Measurements from ENCODE around the gene HAPLN2.

Gene HAPLN2

GRCh38 chr1:156593661-156593989 is 25.6 kb upstream of the HAPLN2 start:
- no peak overlapping the region for H2AFZ ChIP-seq (ENCODE audit: low read length)
- peaks cover 5% of the 10 kb centered on the region for H3K79me1 ChIP-seq (ENCODE audit: low read depth, low read length)
- H3K36me3 ChIP-seq (replicated peaks in 1 of 2; ENCODE audit: control insufficient read depth in 2 of 2, insufficient read depth in 2 of 2, low read length in 2 of 2): peaks cover 41 to 63% of the 10 kb centered on the region in 2 donors
- H2BK120ac ChIP-seq (ENCODE audit: low read depth, low read length): no peak overlapping the region
- no peak overlapping the region for H3K4me2 ChIP-seq (ENCODE audit: insufficient read depth, low read length, poor library complexity, severe bottlenecking)
- no peaks in the 10 kb centered on the region for H3K27me3 ChIP-seq (ENCODE audit: control insufficient read depth in 3 of 3, insufficient read depth in 3 of 3, low read depth in 1 of 3, low read length in 3 of 3)
- H3K23ac ChIP-seq (ENCODE audit: low read depth, low read length, poor library complexity): no peak overlapping the region
- peaks cover 5 to 12% of the 10 kb centered on the region in 2 donors for H3K4me1 ChIP-seq (ENCODE audit: control insufficient read depth in 2 of 2, insufficient read depth in 1 of 2, low read depth in 1 of 2, low read length in 2 of 2)
- peak overlapping the region; percentile 20 for H2BK5ac ChIP-seq (ENCODE audit: low read length)
- H3K9me3 ChIP-seq (replicated peaks in 1 of 2; ENCODE audit: control insufficient read depth in 2 of 2, insufficient read depth in 1 of 2, low read depth in 1 of 2, low read length in 2 of 2): no peaks in the 10 kb centered on the region
- H3K4me3 ChIP-seq (ENCODE audit: low read length in 2 of 2): no peak overlapping the region
- no peak overlapping the region for H3K9ac ChIP-seq (ENCODE audit: low read depth, low read length, poor library complexity)
- no peak overlapping the region for H3K18ac ChIP-seq (ENCODE audit: low read length)
- no peak overlapping the region for H3K27ac ChIP-seq (replicated peaks; ENCODE audit: low read length)
- H2BK15ac ChIP-seq (ENCODE audit: low read length): no peak overlapping the region
- H2AK5ac ChIP-seq (ENCODE audit: low read depth, low read length): no peak overlapping the region
- no peak for DNase-seq (ENCODE audit: low spot score)
- no CpG with 5 or more reads among the region's 8 CpGs for WGBS, 2 donors (ENCODE audit: extremely low coverage in 2 of 2, insufficient read length in 2 of 2, insufficient replicate concordance in 1 of 2)
- no peak overlapping the region for H4K91ac ChIP-seq (ENCODE audit: low read depth, low read length, poor library complexity)
- H3K14ac ChIP-seq (ENCODE audit: low read length): no peak overlapping the region
- no peak overlapping the region for H2BK12ac ChIP-seq (ENCODE audit: low read length)
- no peak overlapping the region for H4K8ac ChIP-seq (ENCODE audit: low read depth, low read length)
- no peak overlapping the region for H3K4ac ChIP-seq (ENCODE audit: low read length)

- H4K8ac ChIP-seq (ENCODE audit: low read depth, low read length): no peak overlapping the region
- peaks cover 5% of the 10 kb centered on the region for H3K79me1 ChIP-seq (ENCODE audit: low read depth, low read length)
- H3K9me3 ChIP-seq (replicated peaks in 1 of 2; ENCODE audit: control insufficient read depth in 2 of 2, insufficient read depth in 1 of 2, low read depth in 1 of 2, low read length in 2 of 2): no peaks in the 10 kb centered on the region
- no peak overlapping the region for H2BK15ac ChIP-seq (ENCODE audit: low read length)
- H3K23ac ChIP-seq (ENCODE audit: low read depth, low read length, poor library complexity): no peak overlapping the region
- WGBS, 2 donors (ENCODE audit: extremely low coverage in 2 of 2, insufficient read length in 2 of 2, insufficient replicate concordance in 1 of 2): no CpG with 5 or more reads among the region's 3 CpGs
- no peak overlapping the region for H2BK120ac ChIP-seq (ENCODE audit: low read depth, low read length)
- no peak overlapping the region for H2BK5ac ChIP-seq (ENCODE audit: low read length)
- H3K9ac ChIP-seq (ENCODE audit: low read depth, low read length, poor library complexity): no peak overlapping the region
- no peak overlapping the region for H2BK12ac ChIP-seq (ENCODE audit: low read length)
- H2AK5ac ChIP-seq (ENCODE audit: low read depth, low read length): no peak overlapping the region
- no peak overlapping the region for H4K91ac ChIP-seq (ENCODE audit: low read depth, low read length, poor library complexity)
- no peak for DNase-seq (ENCODE audit: low spot score)
- H3K4ac ChIP-seq (ENCODE audit: low read length): no peak overlapping the region
- H3K18ac ChIP-seq (ENCODE audit: low read length): no peak overlapping the region
- H2AFZ ChIP-seq (ENCODE audit: low read length): no peak overlapping the region
- no peaks in the 10 kb centered on the region for H3K27me3 ChIP-seq (ENCODE audit: control insufficient read depth in 3 of 3, insufficient read depth in 3 of 3, low read depth in 1 of 3, low read length in 3 of 3)
- H3K27ac ChIP-seq (replicated peaks; ENCODE audit: low read length): no peak overlapping the region
- H3K36me3 ChIP-seq (replicated peaks in 1 of 2; ENCODE audit: control insufficient read depth in 2 of 2, insufficient read depth in 2 of 2, low read length in 2 of 2): peaks cover 41 to 68% of the 10 kb centered on the region in 2 donors
- no peak overlapping the region for H3K14ac ChIP-seq (ENCODE audit: low read length)
- H3K4me3 ChIP-seq (ENCODE audit: low read length in 2 of 2): no peak overlapping the region
- peaks cover 5 to 12% of the 10 kb centered on the region in 2 donors for H3K4me1 ChIP-seq (ENCODE audit: control insufficient read depth in 2 of 2, insufficient read depth in 1 of 2, low read depth in 1 of 2, low read length in 2 of 2)
- no peak overlapping the region for H3K4me2 ChIP-seq (ENCODE audit: insufficient read depth, low read length, poor library complexity, severe bottlenecking)
Measured at GRCh38 chr1:156594190-156594589, 25.0 kb upstream of the HAPLN2 start.

DNA sequence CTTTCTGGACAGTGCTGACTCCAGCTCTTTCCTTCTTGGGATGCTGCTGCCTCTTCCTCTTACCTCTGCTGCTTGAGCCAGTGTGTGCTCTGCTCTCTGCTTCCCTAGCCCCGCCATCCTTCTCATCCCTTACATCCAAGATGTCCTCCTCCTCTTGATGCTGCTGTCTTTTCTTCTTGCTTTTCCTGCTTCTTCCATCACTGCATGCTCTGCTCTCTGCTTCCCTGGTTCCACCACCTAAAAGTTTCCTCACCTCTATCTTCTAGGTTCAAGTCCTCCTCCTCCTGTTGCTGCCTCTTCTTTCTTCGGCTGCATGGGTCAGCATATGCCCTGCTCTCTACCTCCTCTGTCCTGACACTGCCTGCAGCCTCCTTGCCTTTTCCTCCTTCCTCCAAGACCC is 24.2 kb upstream of the HAPLN2 start:
- Histone ChIP-seq H3K4me3 (ENCODE audit: low read length in 2 of 2) (no peak overlapping the region), H3K23ac (ENCODE audit: low read depth, low read length, poor library complexity) (no peak overlapping the region), H3K4me2 (ENCODE audit: insufficient read depth, low read length, poor library complexity, severe bottlenecking) (no peak overlapping the region), H2BK15ac (ENCODE audit: low read length) (no peak overlapping the region), H3K14ac (ENCODE audit: low read length) (no peak overlapping the region), H2BK5ac (ENCODE audit: low read length) (no peak overlapping the region), H2BK12ac (ENCODE audit: low read length) (no peak overlapping the region), H2AFZ (ENCODE audit: low read length) (no peak overlapping the region), H3K4ac (ENCODE audit: low read length) (no peak overlapping the region), H3K9me3 (replicated peaks in 1 of 2; ENCODE audit: control insufficient read depth in 2 of 2, insufficient read depth in 1 of 2, low read depth in 1 of 2, low read length in 2 of 2) (no peaks in the 10 kb centered on the region), H3K27me3 (ENCODE audit: control insufficient read depth in 3 of 3, insufficient read depth in 3 of 3, low read depth in 1 of 3, low read length in 3 of 3) (no peaks in the 10 kb centered on the region), H3K4me1 (ENCODE audit: control insufficient read depth in 2 of 2, insufficient read depth in 1 of 2, low read depth in 1 of 2, low read length in 2 of 2) (peaks cover 5 to 14% of the 10 kb centered on the region in 2 donors), H4K8ac (ENCODE audit: low read depth, low read length) (no peak overlapping the region), H3K9ac (ENCODE audit: low read depth, low read length, poor library complexity) (peak overlapping the region; percentile 57), H4K91ac (ENCODE audit: low read depth, low read length, poor library complexity) (no peak overlapping the region), H3K27ac (replicated peaks; ENCODE audit: low read length) (no peak overlapping the region), H2AK5ac (ENCODE audit: low read depth, low read length) (no peak overlapping the region), H2BK120ac (ENCODE audit: low read depth, low read length) (no peak overlapping the region), H3K36me3 (replicated peaks in 1 of 2; ENCODE audit: control insufficient read depth in 2 of 2, insufficient read depth in 2 of 2, low read length in 2 of 2) (peaks cover 43 to 74% of the 10 kb centered on the region in 2 donors), H3K18ac (ENCODE audit: low read length) (no peak overlapping the region), H3K79me1 (ENCODE audit: low read depth, low read length) (peaks cover 5% of the 10 kb centered on the region)
- no peak for DNase-seq (ENCODE audit: low spot score)
- WGBS, 2 donors (ENCODE audit: extremely low coverage in 2 of 2, insufficient read length in 2 of 2, insufficient replicate concordance in 1 of 2): no CpG with 5 or more reads among the region's 2 CpGs

DNA sequence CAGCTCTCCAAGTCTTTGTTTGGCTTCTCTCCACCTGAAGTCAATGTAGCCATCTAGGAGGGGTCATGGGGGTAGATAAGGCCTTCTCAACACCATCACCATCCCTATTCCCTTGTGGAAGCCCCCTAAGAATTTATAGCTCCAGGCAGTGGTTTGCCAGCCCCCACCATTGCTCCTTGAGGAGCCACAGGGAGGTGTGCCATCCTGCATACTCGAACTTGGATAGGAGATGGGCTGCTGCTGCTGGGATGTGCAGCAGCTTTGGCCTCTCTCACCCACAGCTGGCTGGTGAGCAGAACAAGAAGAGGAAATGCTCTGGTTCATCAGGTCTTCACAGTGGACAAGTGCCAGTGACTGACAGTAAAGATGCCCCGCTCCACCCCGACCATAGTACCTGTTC is 22.8 kb upstream of the HAPLN2 start:
- H2AFZ ChIP-seq (ENCODE audit: low read length): no peak overlapping the region
- no peak overlapping the region for H3K23ac ChIP-seq (ENCODE audit: low read depth, low read length, poor library complexity)
- H3K9me3 ChIP-seq (replicated peaks in 1 of 2; ENCODE audit: control insufficient read depth in 2 of 2, insufficient read depth in 1 of 2, low read depth in 1 of 2, low read length in 2 of 2): no peaks in the 10 kb centered on the region
- H3K14ac ChIP-seq (ENCODE audit: low read length): no peak overlapping the region
- peaks cover 43 to 74% of the 10 kb centered on the region in 2 donors for H3K36me3 ChIP-seq (replicated peaks in 1 of 2; ENCODE audit: control insufficient read depth in 2 of 2, insufficient read depth in 2 of 2, low read length in 2 of 2)
- peaks cover 7 to 14% of the 10 kb centered on the region in 2 donors for H3K4me1 ChIP-seq (ENCODE audit: control insufficient read depth in 2 of 2, insufficient read depth in 1 of 2, low read depth in 1 of 2, low read length in 2 of 2)
- no peak overlapping the region for H3K4me3 ChIP-seq (ENCODE audit: low read length in 2 of 2)
- DNase-seq (ENCODE audit: low spot score): no peak
- H2BK5ac ChIP-seq (ENCODE audit: low read length): no peak overlapping the region
- H2BK120ac ChIP-seq (ENCODE audit: low read depth, low read length): no peak overlapping the region
- H3K27ac ChIP-seq (replicated peaks; ENCODE audit: low read length): no peak overlapping the region
- H2AK5ac ChIP-seq (ENCODE audit: low read depth, low read length): no peak overlapping the region
- no peak overlapping the region for H2BK15ac ChIP-seq (ENCODE audit: low read length)
- no peak overlapping the region for H3K4ac ChIP-seq (ENCODE audit: low read length)
- no peak overlapping the region for H3K4me2 ChIP-seq (ENCODE audit: insufficient read depth, low read length, poor library complexity, severe bottlenecking)
- no peaks in the 10 kb centered on the region for H3K27me3 ChIP-seq (ENCODE audit: control insufficient read depth in 3 of 3, insufficient read depth in 3 of 3, low read depth in 1 of 3, low read length in 3 of 3)
- WGBS, 2 donors (ENCODE audit: extremely low coverage in 2 of 2, insufficient read length in 2 of 2, insufficient replicate concordance in 1 of 2): no CpG with 5 or more reads among the region's 3 CpGs
- no peak overlapping the region for H3K18ac ChIP-seq (ENCODE audit: low read length)
- no peak overlapping the region for H2BK12ac ChIP-seq (ENCODE audit: low read length)
- no peak overlapping the region for H3K9ac ChIP-seq (ENCODE audit: low read depth, low read length, poor library complexity)
- H4K8ac ChIP-seq (ENCODE audit: low read depth, low read length): no peak overlapping the region
- H4K91ac ChIP-seq (ENCODE audit: low read depth, low read length, poor library complexity): no peak overlapping the region
- H3K79me1 ChIP-seq (ENCODE audit: low read depth, low read length): peaks cover 7% of the 10 kb centered on the region

Data from neuronal stem cell (in vitro differentiated cells).